NOMO-1 treated with DMSO at 0.1 percent for 48 hours (cell line): ENCODE measurements around the gene MKRN2.
"Not testable (repeated sequence)": the region's sequence is repeated elsewhere in the genome, so short reads cannot be mapped to it uniquely, and the experiment has no call there.

Experiments used
- DNase-seq: peaks from one replicate; lab custom pipeline; 2025; ENCODE audit not compliant: unreplicated experiment; lab: John Stamatoyannopoulos, UW

MKRN2 gene

GRCh38 chr3:12628813-12629212 lies 71.9 kb downstream of the MKRN2 start:
- no peak for DNase-seq

GRCh38 chr3:12629560-12629959 lies 72.7 kb downstream of the MKRN2 start:
- no peak for DNase-seq

GRCh38 chr3:12630292-12630691 lies 73.4 kb downstream of the MKRN2 start:
- no peak for DNase-seq

GRCh38 chr3:12630843-12631242 lies 74.0 kb downstream of the MKRN2 start:
- DNase-seq = not testable (repeated sequence)

- DNase-seq = no peak
Observed at GRCh38 chr3:12632523-12632922, 75.6 kb downstream of the MKRN2 start.

- no peak for DNase-seq
Observed at GRCh38 chr3:12633108-12633507, 76.2 kb downstream of the MKRN2 start.
